ENCODE data around the gene GORASP2. TPM values are rescaled to one million over a fixed set of nuclear protein-coding genes. Genes with fewer than 3 reads are reported as not detected.

GORASP2 gene
- total RNA-seq, 1 donor: 67.7 TPM

DNA sequence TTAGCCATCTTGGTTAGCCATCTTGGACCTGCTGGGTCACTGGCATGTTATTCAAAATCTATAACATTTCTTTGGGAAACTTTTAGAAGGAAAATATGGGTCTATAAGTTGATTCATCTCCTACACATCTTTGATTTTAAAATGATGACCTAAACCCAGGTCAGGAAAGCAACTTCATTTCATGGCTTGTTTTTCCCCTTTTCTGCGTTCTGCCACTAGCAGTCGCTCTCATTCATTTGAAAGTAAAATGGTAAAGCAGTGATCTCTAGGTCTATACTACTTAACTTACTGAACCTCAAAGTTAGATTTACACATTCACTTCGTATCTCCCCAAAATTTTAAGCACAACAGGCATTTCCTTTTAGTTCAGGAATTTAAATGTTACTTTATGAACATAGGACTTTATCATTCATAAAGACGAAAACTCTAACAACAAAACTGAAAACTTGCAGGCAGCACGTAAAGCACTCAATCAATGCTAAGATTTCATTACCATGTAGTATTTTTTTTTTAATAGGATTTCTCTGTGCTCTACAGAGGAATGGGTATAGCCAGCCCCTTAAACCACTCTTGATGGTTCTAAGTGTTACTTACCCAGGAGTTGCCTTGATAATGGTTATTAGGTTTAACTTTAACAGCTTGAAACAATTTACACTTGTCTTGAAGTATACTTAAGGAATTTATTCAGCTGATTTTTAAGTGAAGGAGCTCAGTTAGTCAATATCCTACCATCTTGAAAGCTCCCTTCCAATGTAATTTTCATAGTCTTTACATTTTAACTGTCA is 62.5 kb downstream of the GORASP2 start:
- TF ChIP-seq, protein P1, sequence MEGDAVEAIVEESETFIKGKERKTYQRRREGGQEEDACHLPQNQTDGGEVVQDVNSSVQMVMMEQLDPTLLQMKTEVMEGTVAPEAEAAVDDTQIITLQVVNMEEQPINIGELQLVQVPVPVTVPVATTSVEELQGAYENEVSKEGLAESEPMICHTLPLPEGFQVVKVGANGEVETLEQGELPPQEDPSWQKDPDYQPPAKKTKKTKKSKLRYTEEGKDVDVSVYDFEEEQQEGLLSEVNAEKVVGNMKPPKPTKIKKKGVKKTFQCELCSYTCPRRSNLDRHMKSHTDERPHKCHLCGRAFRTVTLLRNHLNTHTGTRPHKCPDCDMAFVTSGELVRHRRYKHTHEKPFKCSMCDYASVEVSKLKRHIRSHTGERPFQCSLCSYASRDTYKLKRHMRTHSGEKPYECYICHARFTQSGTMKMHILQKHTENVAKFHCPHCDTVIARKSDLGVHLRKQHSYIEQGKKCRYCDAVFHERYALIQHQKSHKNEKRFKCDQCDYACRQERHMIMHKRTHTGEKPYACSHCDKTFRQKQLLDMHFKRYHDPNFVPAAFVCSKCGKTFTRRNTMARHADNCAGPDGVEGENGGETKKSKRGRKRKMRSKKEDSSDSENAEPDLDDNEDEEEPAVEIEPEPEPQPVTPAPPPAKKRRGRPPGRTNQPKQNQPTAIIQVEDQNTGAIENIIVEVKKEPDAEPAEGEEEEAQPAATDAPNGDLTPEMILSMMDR (IDR thresholded peaks at IDR 0.05; ENCODE audit: insufficient read depth, low read length): peak; percentile 22
- no peak for DNase-seq (ENCODE audit: low read depth)
- no peak overlapping the region for H3K4me3 ChIP-seq (ENCODE audit: low read depth, low read length)

- H3K4me3 ChIP-seq (ENCODE audit: low read depth, low read length): no peak overlapping the region
- TF ChIP-seq, protein P1 (IDR thresholded peaks at IDR 0.05; ENCODE audit: insufficient read depth, low read length): peak; percentile 21
- peak; percentile 35 for DNase-seq (ENCODE audit: low read depth)
Measured at GRCh38 chr2:170996316-170996715, 67.3 kb downstream of the GORASP2 start.

DNA sequence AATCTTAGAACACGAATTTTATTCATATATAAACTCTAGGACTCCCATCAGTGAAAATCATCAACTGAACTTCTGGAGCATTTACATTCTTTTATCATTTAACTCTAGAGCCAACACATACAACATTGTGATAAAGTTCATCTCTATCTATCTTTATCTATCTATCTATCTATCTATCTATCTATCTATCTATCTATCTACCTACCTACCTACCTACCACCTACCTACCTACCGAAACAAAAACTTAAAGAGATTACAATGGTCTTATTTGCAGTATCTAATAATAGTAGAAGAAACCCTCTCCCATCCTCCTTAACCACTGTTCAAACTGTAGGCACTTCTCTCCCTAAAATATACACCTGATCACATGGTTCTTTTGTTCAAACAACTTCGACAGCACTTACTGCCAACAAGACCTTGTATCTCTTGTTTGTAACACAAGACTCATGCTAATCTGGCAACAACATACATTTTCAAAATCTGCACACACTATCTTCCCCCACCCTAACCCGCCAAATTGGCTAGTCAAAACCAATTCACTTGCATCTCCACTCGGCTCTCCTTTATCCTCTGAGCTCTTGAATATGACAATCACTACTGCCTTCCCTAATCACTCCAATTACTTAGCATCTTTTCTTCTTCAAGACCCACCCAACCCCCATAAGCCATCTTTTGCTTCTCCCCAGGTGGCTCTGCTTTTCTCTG is 69.0 kb downstream of the GORASP2 start:
- TF ChIP-seq, protein P1 (IDR thresholded peaks at IDR 0.05; ENCODE audit: insufficient read depth, low read length): no peak
- no peak for DNase-seq (ENCODE audit: low read depth)
- no peak overlapping the region for H3K4me3 ChIP-seq (ENCODE audit: low read depth, low read length)

GRCh38 chr2:170999654-171000053 is 70.6 kb downstream of the GORASP2 start:
- TF ChIP-seq, protein P1 (IDR thresholded peaks at IDR 0.05; ENCODE audit: insufficient read depth, low read length): no peak
- no peak overlapping the region for H3K4me3 ChIP-seq (ENCODE audit: low read depth, low read length)
- no peak for DNase-seq (ENCODE audit: low read depth)

GRCh38 chr2:171004363-171004762 is 75.3 kb downstream of the GORASP2 start:
- no peak overlapping the region for H3K4me3 ChIP-seq (ENCODE audit: low read depth, low read length)
- TF ChIP-seq, protein P1 (IDR thresholded peaks at IDR 0.05; ENCODE audit: insufficient read depth, low read length): no peak

DNA sequence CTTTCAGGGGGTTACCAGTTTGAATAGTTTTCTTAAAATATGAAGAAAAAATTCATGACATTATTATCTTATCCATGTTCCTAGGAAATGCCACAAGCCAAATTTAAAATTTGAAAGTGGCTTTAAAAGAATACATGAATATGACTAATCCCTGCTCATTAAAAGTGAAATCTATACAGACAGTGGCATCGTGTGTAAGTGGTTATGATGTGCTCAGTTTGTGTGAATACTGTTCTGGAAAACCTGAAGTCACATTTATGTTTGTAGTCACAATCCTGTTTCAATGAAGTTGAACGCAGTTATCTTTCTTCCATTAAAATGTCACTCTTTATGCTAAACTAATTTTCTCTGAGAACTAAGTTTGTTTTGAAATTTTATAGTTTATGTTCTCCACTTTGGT is 75.8 kb downstream of the GORASP2 start:
- DNase-seq (ENCODE audit: low read depth): no peak

More at GRCh38 chr2:171004363-171004762, 75.3 kb downstream of the GORASP2 start:
- DNase-seq (ENCODE audit: low read depth): no peak

More for the DNA sequence above, 75.8 kb downstream of the GORASP2 start:
- H3K4me3 ChIP-seq (ENCODE audit: low read depth, low read length): no peak overlapping the region
- TF ChIP-seq, protein P1 (IDR thresholded peaks at IDR 0.05; ENCODE audit: insufficient read depth, low read length): no peak

Measured in fibroblast of the aortic adventitia (primary cell).